Caco-2 (cell line): ENCODE data around the gene SCN9A. TPM values are rescaled to one million over a fixed set of nuclear protein-coding genes. Genes with fewer than 3 reads are reported as not detected.
"Not testable (repeated sequence)": the region's sequence is repeated elsewhere in the genome, so short reads cannot be mapped to it uniquely, and the experiment has no call there.

Source experiments
- BruUV-seq: library from RNA; stranded (reverse); fragments of 400-500 nt; replicated peaks from 2 replicates; lab custom pipeline; 2021; lab: Mats Ljungman, UMichigan
- CTCF ChIA-PET: fragments of 300-600 bp; sonication (Branson Sonifier 250); formaldehyde crosslinking; loops from one replicate; lab custom pipeline; 2022; ENCODE audit warnings: antibody characterized with exemption; lab: Charles Lee
- POLR2A ChIA-PET: fragments of 300-600 bp; sonication (Branson Sonifier 250); formaldehyde crosslinking; loops from one replicate; lab custom pipeline; 2022; ENCODE audit warnings: antibody characterized with exemption; lab: Charles Lee
- DNase-seq, 2 experiments: peaks; one replicate each; pipeline versions ENCODE4 v3.0.0 to v3.0.0-alpha.2; 2020 to 2022
- H3K27me3 ChIP-seq: replicated peaks from 2 replicates; pipeline ENCODE4 v1.6.0; 2011; ENCODE audit warnings: low read length; ENCODE audit not compliant: control insufficient read depth, insufficient read depth
- H3K36me3 ChIP-seq: 2 replicates; pipeline ENCODE4 v1.5.1; 2011; ENCODE audit warnings: low read length; ENCODE audit not compliant: control insufficient read depth, insufficient read depth
- H3K4me1 ChIP-seq: fragments of 250-450 bp; sonication (Bioruptor Pico); 2 replicates; pipeline ENCODE4 v1.5.1; 2020; ENCODE audit warnings: mild to moderate bottlenecking
- H3K4me3 ChIP-seq: 2 replicates; pipeline ENCODE4 v1.5.1; 2011; ENCODE audit warnings: low read depth, mild to moderate bottlenecking, control low read depth, low read length
- H3K9me3 ChIP-seq: fragments of 250-450 bp; sonication (Bioruptor Pico); 2 replicates; pipeline ENCODE4 v1.5.1; 2020; ENCODE audit warnings: mild to moderate bottlenecking, moderate library complexity
- H3K27ac Mint-ChIP-seq: one replicate; pipeline ENCODE4 v1.8.0; 2022; ENCODE audit warnings: mixed read lengths; ENCODE audit not compliant: unreplicated experiment
- H3K27me3 Mint-ChIP-seq: one replicate; pipeline ENCODE4 v1.8.0; 2022; ENCODE audit warnings: mixed read lengths; ENCODE audit not compliant: insufficient read depth, unreplicated experiment
- H3K36me3 Mint-ChIP-seq: one replicate; pipeline ENCODE4 v1.8.0; 2022; ENCODE audit warnings: mild to moderate bottlenecking, mixed read lengths; ENCODE audit not compliant: insufficient read depth, unreplicated experiment
- H3K4me1 Mint-ChIP-seq: one replicate; pipeline ENCODE4 v1.8.0; 2022; ENCODE audit warnings: low read depth, mixed read lengths; ENCODE audit not compliant: unreplicated experiment
- H3K4me3 Mint-ChIP-seq: one replicate; pipeline ENCODE4 v1.8.0; 2022; ENCODE audit warnings: mild to moderate bottlenecking, moderate library complexity, mixed read lengths; ENCODE audit not compliant: unreplicated experiment
- H3K9me3 Mint-ChIP-seq: one replicate; pipeline ENCODE4 v1.8.0; 2022; ENCODE audit warnings: mixed read lengths; ENCODE audit not compliant: unreplicated experiment
- intact Hi-C: fragments of 100-400 bp; cut with micrococcal nuclease; formaldehyde crosslinking; loops from one replicate; pipeline ENCODE4 v1.10.0; 2022; ENCODE audit not compliant: unreplicated experiment
- total RNA-seq: library from RNA; stranded (reverse); gene quantifications from 2 replicates; pipeline ENCODE4 v1.2.3, GENCODE V29; 2022
- TF ChIP-seq, protein P1 (sequence below), 2 experiments: fragments of 200-600 bp in 1 of 2; IDR thresholded peaks; 1 replicate in 1 of 2; 2 replicates in 1 of 2; pipeline versions ENCODE4 v1.5.1 to v1.8.0; 2011 to 2022; ENCODE audit warnings: antibody characterized with exemption in 1 of 2, control low read depth in 1 of 2, inconsistent platforms in 1 of 2, low read depth in 1 of 2, low read length in 1 of 2, mild to moderate bottlenecking in 1 of 2, moderate library complexity in 1 of 2; ENCODE audit not compliant: insufficient read depth in 1 of 2, severe bottlenecking in 1 of 2, unreplicated experiment in 1 of 2

The SCN9A gene
- total RNA-seq, 1 experiment from 2014 or later = 18.5 TPM

DNA sequence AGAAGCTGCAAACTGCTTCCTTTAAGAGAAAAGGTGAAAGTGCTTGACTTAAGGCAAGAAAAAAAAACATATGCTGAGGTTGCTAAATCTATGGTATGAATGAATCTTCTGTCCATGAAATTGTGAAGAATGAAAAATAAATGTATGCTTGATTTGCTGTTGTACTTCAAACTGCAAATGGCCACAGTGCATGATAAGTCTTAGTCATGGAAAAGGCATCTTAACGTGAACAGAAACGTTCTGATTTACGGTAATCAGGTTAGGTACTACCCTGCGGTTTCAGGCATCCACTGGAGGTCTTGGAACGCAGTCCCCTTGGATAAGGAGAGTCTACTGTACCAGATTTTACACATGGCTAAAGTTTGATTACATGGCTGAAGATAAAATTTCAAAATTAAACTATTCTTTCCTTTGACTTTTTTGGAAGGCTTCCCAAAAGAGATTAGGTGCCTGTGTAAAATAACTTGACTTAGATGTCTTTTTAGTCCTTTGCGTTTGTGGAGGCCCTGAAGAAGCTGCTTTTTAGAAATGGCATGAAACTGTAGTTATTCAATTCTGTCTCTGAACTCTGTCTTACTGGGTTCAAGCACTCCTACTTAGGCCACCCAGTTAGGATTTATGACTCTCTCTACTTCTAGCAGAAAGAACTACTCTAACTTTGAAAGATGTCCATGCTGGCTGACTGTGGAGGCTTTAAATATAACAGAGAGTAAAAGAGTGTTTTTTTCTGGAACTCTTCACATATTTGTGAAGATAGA lies 35.9 kb upstream of the SCN9A start:
- ChIA-PET CTCF (no interaction called here), POLR2A (no interaction called here)
- BruUV-seq = no TSS peak
- no peaks in the 10 kb centered on the region for H3K36me3 Mint-ChIP-seq
- TF ChIP-seq, protein P1, sequence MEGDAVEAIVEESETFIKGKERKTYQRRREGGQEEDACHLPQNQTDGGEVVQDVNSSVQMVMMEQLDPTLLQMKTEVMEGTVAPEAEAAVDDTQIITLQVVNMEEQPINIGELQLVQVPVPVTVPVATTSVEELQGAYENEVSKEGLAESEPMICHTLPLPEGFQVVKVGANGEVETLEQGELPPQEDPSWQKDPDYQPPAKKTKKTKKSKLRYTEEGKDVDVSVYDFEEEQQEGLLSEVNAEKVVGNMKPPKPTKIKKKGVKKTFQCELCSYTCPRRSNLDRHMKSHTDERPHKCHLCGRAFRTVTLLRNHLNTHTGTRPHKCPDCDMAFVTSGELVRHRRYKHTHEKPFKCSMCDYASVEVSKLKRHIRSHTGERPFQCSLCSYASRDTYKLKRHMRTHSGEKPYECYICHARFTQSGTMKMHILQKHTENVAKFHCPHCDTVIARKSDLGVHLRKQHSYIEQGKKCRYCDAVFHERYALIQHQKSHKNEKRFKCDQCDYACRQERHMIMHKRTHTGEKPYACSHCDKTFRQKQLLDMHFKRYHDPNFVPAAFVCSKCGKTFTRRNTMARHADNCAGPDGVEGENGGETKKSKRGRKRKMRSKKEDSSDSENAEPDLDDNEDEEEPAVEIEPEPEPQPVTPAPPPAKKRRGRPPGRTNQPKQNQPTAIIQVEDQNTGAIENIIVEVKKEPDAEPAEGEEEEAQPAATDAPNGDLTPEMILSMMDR (IDR thresholded peaks at IDR 0.05; ENCODE audit: insufficient read depth in 1 of 2, low read depth in 1 of 2, low read length in 1 of 2, severe bottlenecking in 1 of 2, unreplicated experiment in 1 of 2) = no peak
- no peaks in the 10 kb centered on the region for H3K4me1 Mint-ChIP-seq
- no peak overlapping the region for H3K4me3 Mint-ChIP-seq
- intact Hi-C loops = loop anchor here (10.0 kb wide), 1 partner anchor 357 kb away; no protein-coding TSS in a partner anchor
- H3K27ac Mint-ChIP-seq = no peak overlapping the region
- H3K36me3 ChIP-seq = no peaks in the 10 kb centered on the region
- no peak overlapping the region for H3K4me3 ChIP-seq
- H3K9me3 Mint-ChIP-seq = no peaks in the 10 kb centered on the region
- no peaks in the 10 kb centered on the region for H3K27me3 ChIP-seq
- DNase-seq = no peak
- no peaks in the 10 kb centered on the region for H3K4me1 ChIP-seq
- no peaks in the 10 kb centered on the region for H3K9me3 ChIP-seq
- peaks cover 7% of the 10 kb centered on the region for H3K27me3 Mint-ChIP-seq

DNA sequence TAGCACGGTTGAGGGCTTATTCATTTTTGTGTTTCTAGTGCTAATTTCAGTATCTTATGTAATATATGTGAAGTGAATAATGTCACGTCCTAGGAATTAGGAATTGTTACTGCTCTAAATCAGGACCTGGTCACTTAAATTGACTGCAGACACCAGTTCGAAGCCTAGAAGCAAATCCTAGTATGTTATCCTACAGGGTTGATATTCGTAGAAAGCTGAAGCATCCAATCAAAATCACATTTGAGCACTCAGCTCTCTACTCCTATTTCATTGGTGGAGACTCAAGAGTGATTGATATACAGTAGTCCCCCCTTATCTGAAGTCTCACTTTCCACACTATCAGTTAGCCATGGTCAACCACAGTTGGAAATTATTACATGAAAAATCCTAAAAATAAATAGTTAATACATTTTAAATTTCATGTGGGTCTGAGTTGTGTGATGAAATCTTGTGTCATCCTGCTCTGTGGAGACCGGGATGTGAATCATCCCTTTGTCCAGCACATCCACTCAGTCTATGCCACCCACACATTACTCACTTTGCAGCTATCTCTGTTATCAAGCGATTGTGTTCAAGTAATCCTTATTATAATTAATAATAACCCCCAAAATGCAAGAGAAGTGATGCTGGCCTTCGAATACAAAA lies 35.2 kb upstream of the SCN9A start:
- intact Hi-C loops = loop anchor here (10.0 kb wide), 1 partner anchor 356 kb away; no protein-coding TSS in a partner anchor
- H3K9me3 Mint-ChIP-seq = no peaks in the 10 kb centered on the region
- Histone ChIP-seq H3K4me3 (no peak overlapping the region), H3K9me3 (no peaks in the 10 kb centered on the region), H3K36me3 (no peaks in the 10 kb centered on the region), H3K27me3 (no peaks in the 10 kb centered on the region), H3K4me1 (no peaks in the 10 kb centered on the region)
- no TSS peak for BruUV-seq
- POLR2A ChIA-PET = no interaction called here
- H3K4me3 Mint-ChIP-seq = no peak overlapping the region
- DNase-seq = no peak
- TF ChIP-seq, protein P1 (IDR thresholded peaks at IDR 0.05; ENCODE audit: insufficient read depth in 1 of 2, low read depth in 1 of 2, low read length in 1 of 2, severe bottlenecking in 1 of 2, unreplicated experiment in 1 of 2) = no peak
- no peak overlapping the region for H3K27ac Mint-ChIP-seq
- H3K36me3 Mint-ChIP-seq = no peaks in the 10 kb centered on the region
- no peaks in the 10 kb centered on the region for H3K4me1 Mint-ChIP-seq
- CTCF ChIA-PET = no interaction called here
- peaks cover 7% of the 10 kb centered on the region for H3K27me3 Mint-ChIP-seq

DNA sequence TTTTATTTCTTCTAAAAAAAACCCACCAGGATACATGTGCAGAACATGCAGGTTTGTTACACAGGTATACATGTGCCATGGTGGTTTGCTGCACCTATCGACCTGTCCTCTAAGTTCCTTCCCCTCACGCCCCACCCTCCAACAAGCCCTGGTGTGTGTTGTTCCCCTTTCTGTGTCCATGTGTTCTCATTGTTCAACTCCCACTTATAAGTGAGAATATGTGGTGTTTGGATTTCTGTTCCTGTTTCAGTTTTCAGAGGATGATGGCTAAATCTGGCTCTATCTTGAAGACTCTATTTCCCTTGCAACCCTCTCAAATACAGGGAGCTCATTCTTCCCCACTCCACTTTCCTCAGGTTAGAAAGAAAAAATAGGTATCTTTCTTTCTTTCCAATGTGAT lies 32.0 kb upstream of the SCN9A start:
- BruUV-seq, H3K27me3 ChIP-seq, POLR2A ChIA-PET, H3K9me3 Mint-ChIP-seq, H3K4me1 ChIP-seq, H3K4me1 Mint-ChIP-seq, H3K36me3 ChIP-seq, H3K4me3 Mint-ChIP-seq, H3K27me3 Mint-ChIP-seq, CTCF ChIA-PET, H3K36me3 Mint-ChIP-seq, intact Hi-C loops, H3K27ac Mint-ChIP-seq, DNase-seq, H3K4me3 ChIP-seq, H3K9me3 ChIP-seq: not testable (repeated sequence)
